Measurements from ENCODE around the gene CKAP2L.

The CKAP2L gene, protein sequence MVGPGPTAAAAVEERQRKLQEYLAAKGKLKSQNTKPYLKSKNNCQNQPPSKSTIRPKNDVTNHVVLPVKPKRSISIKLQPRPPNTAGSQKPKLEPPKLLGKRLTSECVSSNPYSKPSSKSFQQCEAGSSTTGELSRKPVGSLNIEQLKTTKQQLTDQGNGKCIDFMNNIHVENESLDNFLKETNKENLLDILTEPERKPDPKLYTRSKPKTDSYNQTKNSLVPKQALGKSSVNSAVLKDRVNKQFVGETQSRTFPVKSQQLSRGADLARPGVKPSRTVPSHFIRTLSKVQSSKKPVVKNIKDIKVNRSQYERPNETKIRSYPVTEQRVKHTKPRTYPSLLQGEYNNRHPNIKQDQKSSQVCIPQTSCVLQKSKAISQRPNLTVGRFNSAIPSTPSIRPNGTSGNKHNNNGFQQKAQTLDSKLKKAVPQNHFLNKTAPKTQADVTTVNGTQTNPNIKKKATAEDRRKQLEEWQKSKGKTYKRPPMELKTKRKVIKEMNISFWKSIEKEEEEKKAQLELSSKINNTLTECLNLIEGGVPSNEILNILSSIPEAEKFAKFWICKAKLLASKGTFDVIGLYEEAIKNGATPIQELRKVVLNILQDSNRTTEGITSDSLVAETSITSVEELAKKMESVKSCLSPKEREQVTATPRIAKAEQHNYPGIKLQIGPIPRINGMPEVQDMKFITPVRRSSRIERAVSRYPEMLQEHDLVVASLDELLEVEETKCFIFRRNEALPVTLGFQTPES

DNA sequence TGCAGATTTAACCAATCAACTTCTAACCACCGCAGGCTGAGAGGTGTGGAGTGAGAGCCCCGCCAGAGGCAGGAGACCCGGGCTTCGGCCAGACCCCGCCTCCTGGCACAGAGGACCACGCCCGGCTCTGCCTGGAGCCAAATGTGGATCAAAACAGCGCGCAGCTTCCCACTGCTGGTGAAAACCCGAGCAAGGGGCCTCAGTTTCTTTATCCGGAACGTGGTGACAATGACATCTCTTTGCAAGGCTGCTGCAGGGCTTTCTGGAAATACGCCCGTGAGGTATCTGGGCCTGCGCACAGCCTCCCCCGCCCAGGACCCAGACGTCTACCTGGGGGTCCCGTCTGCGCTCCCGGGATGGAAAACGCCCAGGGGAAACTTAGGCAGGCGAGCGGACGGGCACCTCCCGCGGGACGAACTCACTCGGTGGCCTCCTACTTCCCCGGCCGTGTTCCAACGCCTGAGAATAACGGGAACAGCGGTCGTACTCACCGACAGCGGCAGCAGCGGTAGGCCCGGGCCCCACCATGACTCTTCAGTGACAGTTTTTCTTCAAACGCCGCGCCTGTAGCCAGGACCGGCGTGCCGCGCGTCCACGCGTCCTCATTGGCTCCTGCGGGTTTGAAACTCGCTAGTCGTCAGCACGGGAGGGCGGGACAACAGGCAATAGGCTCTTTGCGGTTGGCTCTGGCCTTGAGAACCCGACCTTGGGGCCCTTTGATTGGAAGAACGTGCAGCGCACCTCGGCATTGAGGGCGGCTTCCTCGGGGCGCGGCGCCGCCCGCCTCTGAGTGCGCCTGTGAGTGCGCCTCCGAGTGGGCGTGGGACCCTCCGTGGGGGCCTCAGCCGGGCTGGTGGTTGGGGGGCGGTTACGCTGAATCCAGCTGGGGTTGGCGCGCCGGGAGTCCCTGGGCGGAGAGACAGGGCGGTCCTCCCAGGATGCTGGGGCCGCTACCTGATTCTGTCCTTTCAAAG, at the start of gene CKAP2L:
Gene CKAP2L (minus strand): TSS at position 539 of the 974 bp plus-strand sequence. CDS start 11 bp downstream, at position 528.
- peak; percentile 97 to 98 for DNase-seq

DNA sequence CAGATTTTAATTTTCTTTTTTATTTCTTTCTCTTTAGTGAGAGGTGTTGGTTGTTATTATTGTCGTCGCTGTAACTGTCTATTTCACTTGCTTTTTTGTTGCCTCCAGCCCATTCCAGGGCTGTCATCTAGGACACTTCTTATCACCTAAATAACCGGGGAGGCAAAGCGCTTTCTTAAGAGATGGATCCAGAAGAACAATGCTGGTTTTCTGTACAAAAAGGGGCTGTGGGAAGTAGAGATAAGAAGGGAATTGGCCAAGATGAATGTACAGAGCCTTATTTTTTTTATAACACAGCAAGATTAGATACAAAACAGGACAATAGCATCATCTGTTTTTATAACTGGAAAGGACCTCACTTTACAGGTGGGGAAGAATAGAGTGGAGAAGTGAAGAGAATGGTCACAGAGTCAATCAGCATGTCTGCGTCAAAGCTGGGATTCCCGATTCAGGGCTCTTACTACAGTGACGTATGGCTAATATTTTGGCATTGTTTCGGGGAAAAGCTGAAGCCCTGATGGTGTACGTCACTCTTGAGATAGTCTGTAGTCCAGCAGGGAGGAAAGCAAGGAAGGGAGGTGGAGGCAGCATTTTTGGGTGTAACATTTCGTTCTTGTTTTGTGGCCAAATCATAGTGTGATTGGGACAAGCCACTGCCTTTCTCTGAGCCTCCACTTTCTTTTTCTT, 49.0 kb upstream of the CKAP2L start:
- DNase-seq: no peak

DNA sequence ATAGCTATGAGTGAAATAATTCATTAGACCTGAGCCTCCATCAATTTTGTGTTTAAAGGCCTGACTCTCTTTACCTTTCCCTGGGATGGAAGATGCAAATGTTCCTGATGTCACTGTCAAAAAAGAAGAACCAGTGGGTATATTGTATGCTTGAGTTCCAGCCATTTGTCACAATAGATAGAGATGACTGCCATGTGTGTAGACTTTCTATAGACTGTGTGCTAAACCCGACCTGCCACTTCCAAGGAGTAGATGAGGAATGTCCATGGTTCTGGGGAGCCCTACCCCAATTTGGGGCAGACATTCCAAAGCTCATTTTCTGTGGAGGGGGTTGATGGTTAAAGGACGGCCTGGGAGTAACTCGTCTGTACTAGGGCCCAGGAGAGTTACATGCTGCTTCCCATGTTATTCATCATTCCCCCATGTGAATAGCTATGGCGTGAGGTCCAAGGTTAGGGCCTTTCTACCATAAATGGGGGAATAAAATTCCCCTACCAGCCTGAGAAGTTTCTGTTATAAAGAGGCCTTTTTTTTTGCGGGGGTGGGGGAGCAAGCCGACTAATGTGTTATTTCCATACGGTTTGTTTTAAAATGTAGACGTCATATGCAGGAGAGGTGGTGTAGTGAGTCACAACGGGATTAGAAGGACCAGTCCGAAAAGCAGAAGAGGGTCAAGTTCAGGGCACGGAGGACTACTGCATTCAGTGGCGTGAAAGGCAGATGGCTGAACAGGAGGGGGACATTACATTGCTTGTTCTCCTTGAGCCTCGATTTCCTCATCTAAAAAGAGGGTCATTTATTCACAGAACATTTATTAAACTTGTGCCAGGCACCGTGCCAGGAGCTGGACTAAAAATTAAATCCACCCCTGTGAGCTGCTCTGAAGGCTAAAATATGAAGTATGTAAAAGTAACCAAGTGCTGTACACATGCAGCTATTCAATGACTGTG, 48.2 kb upstream of the CKAP2L start:
- peak; percentile 89 to 91 for DNase-seq

DNA sequence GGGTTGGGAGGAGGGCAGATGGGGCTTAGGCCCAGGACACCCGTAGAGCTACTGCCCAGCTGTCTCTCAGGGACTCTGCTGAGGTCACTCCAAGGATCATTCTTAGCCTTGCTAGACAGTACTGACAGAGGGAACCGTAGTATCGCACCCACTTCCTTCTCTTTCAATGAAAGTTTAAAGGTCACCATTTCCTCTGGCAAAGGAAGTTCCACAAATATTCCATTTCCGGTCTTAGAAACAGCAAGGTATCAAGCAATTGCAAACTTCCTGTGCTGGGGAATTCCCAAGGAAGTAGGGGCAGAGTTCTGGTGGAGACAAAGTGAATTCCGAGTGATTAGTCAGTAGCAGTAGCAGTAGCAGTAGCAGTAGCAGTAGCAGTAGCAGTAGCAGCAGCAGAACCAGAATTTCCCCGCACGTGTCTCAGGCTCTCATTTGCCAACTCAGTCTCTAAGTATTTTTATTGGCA, 47.5 kb upstream of the CKAP2L start:
- peak; percentile 94 to 99 for DNase-seq

DNA sequence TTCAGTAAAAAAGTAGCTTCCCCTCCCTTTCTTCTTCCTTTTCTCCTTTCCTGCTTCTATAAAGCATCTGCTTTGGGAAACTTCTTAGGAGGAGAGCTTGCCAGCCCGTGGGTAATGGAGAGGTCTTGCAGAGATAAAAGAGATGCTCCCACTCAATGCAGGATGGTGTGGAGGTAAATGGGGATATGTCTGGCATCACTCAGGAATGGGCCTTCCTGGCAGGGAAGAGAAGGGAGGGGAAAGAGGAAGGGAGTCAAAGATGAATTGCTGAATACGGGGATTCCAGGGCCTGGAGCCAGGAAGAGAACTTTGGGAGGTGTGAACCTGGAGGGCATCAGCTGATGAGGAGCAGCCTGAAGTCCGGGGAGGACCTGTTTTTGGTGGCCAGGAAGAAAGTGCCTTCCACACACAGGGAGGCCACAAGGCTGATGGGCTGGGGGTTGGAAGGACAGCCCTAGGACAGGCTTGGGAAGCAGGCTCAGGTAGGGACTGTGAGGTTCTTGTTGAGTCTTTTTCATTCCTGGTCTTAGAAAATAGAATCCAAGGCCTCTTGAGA, 46.9 kb upstream of the CKAP2L start:
- DNase-seq: no peak

DNA sequence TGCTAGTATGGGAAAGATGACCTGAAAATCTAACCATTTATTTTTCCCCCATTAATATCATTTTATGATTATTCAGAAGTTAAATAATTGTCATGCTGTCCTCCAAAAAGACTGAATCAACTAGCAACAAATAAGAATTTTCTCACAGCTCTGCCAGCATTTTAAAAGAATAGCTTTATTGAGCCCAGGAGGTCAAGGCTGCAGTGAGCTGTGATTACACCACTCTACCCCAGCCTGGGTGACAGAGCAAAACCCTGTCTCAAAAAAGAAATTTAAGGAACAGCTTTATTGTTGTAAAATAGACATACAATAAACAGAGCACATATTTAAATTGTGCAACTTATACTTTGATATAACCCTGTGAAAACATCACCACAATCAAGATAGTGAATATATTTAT, 44.7 kb upstream of the CKAP2L start:
- DNase-seq: no peak

DNA sequence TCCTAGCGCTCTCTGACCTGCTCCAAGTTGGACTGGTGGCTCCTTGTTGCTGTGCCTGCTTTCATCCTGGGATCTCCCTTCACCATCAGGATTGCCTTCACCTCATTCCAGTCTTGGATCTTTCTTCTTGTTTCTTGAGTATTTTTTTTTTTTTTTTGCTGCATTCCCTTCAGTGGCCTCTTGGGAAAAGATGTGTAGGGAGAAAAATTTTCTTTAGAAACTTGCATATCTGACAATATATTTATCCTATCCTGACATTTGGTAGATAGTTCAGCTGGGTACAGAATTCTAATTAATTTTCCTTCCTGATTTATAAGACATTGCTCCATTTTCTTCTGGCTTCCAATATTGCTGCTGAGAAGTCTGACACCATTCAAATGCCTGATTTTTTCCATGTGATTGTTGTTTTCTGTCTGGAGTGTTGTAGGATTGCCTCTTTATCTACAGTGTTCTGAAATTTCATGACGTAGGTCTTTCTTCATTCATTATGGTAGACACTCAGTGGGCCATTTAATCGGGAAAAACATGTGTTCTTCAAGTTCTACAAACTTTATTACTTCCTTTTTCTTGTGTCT, 42.9 kb upstream of the CKAP2L start:
- no peak for DNase-seq

DNA sequence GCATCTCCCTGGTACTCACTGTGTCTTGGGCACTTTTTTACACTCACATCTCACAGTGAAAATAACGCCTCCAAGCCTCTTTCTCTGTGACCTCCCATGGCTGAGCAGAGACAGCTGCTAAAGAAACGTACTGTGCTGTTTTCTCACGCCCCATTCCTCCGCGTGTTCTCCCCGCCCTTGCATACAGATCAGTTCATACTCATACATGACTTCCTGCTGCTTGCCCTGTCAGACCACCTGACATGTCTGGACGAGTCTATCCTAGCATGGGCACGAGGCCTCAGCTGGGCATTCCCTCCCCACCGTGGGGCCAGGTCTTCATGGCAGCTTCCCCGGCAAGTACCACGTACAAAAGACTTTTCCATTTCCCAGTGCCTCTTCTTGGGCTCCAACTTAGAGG, 41.1 kb upstream of the CKAP2L start:
- DNase-seq: no peak

DNA sequence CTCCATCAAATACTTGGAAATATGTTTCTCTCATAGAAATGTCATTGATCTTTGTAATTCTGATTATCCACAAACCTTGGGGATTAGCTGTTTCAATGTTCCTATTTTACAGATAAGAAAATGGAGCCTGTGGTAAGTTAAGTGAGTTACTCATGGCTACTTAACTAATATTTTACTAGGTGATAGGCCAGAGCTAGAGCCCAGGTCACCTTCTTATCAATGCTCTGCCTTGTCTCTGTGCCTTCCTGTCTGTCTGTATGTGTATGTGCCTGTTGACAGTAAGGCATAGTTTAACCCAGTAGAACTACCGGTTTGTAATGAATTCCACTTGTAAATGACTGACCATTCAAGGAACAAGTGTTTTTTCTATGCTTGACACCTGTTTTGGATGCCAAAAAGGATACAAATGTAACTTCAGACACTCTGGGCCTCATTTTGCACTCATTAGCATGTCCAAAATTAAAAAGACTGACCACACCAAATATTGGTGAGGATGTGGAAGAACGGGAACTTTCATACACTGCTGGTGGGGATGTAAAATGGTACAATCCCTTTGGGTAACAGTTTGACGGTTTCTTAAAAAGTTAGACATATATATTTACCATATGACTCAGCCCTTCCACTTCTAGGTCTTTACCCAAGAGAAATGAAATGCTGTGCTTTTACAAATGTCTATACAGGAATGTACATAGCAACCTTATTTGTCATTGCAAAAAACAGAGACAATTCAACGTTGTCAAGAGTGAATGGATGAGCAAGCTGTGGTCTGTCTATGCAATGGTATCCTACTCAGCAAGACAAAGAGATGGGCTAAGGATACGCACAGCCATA, 39.5 kb upstream of the CKAP2L start:
- peak in 1 of 2 donors; percentile 54 for DNase-seq

DNA sequence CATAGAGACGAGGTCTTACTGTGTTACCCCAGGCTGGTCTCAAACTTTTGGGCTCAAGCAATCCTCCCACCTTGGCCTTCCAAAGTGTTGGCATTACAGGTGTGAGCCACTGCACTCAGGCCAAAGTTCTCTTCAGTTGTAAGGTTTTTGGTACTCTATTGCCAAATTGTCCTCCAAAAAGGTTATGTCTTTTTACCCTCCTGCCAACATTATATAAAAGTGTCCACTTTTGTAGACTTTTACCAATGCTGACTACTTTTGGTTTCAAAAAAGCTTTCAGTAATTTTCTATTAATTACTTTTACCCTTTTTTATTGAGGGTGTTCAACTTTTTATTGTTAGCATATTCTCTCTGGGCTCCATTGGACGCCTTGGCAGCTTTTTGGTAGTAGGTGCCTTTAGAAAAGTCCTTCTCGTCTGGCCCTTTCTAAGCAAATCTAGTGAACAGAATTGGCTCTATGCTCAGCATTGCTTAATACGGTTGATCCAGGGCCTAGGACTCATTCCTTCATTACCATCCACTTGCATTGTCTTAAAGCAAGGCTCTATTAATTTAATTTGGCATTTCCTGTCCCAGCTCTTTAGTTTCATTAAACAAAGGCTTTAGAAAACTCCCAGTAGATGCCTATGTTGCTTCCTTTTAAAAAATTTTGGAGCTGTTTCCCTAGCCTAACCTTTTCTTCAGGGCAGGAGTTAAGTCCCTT, 36.6 kb upstream of the CKAP2L start:
- no peak for DNase-seq

DNA sequence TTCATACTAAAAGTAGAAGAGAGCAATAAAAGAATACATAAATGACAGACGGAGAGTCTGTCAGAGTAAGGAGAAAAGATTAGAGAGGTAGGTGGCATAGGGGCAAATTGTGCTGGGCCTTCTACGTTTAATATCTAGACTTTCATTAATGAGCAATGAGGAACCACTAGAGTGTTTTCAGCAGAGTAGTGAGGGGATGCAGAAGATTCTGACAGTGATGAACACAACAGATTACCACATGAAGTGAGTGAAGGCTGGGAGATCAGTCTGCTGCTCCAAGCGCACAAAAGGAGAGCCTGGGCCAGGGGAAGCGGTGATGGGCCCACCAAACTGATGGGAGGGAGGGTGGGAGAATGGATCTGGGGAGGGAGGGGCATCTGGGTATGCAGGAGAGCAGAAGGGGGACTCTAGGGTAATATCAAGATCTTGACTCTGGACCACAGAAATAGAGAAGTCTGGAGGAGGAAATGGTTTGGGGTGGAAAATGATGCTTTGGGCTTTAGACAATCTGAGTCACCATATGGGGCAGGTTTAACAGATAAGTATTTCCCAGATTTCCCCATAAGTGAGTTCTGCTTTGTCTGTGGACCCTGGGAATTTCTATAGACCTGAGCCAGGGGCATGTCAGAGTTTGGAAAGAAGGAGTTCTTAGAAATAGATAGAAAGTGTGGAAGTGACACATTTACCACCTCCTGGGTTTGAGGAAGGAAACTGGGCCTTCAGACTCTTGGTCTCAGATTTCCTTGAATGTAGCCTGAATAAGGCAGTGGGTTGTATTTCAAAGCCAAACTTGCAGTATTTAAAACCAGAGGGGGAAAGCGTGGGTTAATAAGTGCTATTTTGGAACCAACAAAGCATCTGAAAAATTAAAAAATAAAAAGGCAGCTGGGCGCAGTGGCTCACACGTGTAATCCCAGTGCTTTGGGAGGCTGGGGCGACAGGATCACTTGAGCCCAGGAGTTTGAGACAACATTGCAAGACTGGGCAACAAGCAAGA, 34.9 kb upstream of the CKAP2L start:
- DNase-seq: peak; percentile 94 to 99

DNA sequence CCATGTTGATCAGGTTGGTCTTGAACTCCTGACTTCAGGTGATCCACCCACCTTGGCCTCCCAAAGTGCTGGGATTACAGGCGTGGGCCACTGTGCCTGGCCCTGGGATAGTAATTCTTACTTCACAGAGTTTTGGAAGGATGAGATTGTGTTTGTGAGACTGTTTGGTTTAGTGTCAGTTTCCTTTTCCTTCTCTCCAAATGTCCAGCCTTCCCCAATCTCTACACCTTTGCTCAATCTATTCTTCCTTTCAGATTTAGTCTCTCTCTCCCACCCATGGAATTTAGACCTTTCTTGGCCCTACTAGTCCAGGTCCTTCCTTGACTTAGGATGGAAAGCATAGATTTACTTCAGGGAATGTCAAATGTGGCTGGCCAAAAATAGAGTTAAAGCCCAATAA, 32.1 kb upstream of the CKAP2L start:
- peak in 1 of 2 donors; percentile 78 for DNase-seq

DNA sequence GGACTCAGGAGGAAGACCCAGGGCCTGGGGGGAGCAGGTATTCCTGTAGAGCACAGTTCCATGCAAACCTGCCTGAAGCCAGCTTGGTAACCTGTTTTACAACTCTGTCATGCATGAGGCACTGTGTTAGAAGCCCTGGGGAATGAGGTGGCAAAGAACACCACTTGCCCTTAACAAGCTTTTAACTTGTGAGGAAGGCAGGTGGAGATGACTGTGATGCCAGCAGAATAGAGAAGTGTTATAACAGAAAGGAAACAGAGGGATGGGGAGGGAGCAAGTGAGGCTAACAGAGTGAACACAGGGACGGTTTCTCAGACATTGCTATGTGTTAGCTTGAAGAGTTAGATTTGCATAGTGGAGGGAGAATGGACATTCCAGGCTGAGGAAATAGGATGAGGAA, 31.4 kb upstream of the CKAP2L start:
- DNase-seq: peak; percentile 97

DNA sequence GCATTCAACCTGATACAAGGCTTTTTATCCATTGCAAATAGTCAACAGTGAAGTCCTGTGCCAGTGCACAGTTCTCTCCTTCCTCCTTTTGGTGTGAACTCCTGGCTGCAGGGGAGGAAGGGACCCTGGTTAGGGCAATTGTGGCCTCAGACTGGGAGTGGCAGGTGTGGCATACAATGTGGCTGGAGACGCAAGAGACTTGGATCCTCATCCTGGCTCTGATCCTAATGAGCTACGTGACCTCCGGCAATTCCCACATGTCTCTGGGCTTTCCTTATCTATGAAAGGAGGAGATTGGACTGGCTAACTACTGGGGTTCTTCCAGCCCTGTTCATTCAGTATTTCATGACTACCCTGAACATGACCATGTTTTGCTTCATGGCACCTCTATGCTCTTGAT, 30.4 kb upstream of the CKAP2L start:
- peak; percentile 82 to 87 for DNase-seq

DNA sequence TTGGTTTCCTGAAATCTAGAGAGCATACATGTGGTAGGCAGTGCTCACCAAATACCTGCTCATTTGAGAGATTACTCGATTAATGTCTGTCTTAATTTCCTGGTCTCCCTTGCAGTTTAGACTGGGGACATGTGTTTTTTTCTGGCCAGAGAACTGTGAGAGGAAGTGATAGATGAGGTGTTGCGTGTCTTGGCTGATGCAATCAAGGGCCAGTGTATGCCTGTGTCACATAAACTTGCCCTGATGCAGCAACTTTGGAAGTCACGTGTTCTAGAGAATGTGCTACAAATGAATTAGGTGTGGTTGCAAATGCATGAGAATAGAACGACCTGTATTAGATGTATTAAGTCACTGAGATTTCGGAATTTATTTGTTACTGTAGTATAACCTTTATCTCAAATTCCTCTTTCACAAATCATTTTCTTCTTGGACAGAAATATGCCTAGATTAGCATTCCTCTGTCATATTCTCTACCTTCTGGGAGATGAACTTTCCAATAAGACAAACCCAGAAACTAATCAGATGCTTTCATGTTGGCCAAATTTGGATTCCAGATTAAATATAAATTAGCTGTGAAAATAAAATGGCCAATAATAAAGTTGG, 29.8 kb upstream of the CKAP2L start:
- DNase-seq: peak; percentile 96 to 98

DNA sequence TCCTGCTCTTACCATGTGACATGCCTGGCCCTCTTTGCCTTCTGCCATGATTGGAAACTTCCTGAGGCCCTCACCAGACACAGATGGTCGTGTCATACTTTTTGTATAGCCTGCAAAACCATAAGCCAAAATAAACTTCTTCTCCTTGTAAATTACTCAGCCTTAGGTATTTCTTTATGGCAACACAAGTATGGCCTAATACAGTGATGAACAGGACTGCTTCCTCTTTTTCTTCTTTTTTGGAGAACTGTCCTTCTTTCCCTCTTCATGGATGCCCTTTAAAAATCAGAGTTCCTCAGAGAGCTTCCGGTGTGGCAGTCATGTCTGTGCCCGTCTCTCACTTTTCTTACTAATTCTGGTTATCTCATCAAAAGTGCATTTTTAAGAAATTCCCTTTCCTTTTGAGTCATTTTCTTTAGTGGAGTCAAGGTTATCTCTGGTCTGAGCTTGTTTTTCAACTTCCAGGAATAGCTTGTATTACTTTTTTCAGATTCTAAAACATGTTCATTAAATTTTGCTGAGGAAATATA, 29.1 kb upstream of the CKAP2L start:
- peak; percentile 91 to 98 for DNase-seq

DNA sequence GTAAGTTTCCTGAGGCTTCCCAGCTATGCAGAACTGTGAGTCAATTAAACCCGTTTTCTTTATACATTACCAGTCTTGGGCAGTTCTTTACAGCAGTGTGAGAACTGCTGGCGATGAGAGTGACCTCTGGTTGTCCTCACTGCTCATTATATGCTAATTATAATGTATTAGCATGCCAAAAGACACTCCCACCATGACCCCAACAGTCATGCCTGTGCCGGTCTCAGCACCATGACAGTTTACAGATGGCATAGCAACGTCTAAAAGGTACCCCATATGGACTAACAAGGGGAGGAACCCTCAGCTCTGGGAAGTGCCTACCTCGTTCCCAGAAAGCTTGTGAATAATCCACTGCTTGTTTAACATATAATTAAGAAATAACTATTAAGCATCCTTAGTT, 28.0 kb upstream of the CKAP2L start:
- DNase-seq: no peak

All from inflammatory macrophage treated with lipopolysaccharide for 1 hour (primary cell).